ENCODE measurements around the gene DMRTA1.
"Not testable (repeated sequence)": the region's sequence is repeated elsewhere in the genome, so short reads cannot be mapped to it uniquely, and the experiment has no call there.

The DMRTA1 gene

GRCh38 chr9:22423566-22423965 is 23.1 kb upstream of the DMRTA1 start:
- no peak overlapping the region for H3K4me3 ChIP-seq (ENCODE audit: control insufficient read depth, low read depth, low read length)
- no peak for DNase-seq (ENCODE audit: low read depth)
- TF ChIP-seq, protein P1, sequence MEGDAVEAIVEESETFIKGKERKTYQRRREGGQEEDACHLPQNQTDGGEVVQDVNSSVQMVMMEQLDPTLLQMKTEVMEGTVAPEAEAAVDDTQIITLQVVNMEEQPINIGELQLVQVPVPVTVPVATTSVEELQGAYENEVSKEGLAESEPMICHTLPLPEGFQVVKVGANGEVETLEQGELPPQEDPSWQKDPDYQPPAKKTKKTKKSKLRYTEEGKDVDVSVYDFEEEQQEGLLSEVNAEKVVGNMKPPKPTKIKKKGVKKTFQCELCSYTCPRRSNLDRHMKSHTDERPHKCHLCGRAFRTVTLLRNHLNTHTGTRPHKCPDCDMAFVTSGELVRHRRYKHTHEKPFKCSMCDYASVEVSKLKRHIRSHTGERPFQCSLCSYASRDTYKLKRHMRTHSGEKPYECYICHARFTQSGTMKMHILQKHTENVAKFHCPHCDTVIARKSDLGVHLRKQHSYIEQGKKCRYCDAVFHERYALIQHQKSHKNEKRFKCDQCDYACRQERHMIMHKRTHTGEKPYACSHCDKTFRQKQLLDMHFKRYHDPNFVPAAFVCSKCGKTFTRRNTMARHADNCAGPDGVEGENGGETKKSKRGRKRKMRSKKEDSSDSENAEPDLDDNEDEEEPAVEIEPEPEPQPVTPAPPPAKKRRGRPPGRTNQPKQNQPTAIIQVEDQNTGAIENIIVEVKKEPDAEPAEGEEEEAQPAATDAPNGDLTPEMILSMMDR (conservative IDR thresholded peaks at IDR 0.05; ENCODE audit: control insufficient read depth, insufficient read depth, low read depth, low read length) = no peak

DNA sequence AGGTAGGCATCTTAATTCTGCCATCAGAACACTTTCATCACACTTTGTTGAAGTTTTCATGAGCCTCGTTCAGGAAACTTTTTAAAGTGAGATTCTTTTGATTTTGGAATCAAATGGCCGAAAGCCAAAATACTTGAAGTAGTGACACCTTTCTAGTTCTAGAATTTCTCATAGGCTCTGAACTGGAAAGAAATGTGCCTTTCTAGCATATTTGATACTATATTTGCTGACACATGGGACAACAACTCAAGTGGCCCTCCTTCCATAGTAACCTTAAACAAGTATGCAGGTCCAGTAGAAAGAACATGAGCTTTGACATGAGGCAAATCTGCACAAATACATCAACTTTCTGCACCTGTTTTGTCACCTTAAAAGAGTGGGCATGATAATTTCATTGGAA is 22.0 kb upstream of the DMRTA1 start:
- TF ChIP-seq, protein P1 (conservative IDR thresholded peaks at IDR 0.05; ENCODE audit: control insufficient read depth, insufficient read depth, low read depth, low read length) = no peak
- DNase-seq (ENCODE audit: low read depth) = no peak
- H3K4me3 ChIP-seq (ENCODE audit: control insufficient read depth, low read depth, low read length) = no peak overlapping the region

DNA sequence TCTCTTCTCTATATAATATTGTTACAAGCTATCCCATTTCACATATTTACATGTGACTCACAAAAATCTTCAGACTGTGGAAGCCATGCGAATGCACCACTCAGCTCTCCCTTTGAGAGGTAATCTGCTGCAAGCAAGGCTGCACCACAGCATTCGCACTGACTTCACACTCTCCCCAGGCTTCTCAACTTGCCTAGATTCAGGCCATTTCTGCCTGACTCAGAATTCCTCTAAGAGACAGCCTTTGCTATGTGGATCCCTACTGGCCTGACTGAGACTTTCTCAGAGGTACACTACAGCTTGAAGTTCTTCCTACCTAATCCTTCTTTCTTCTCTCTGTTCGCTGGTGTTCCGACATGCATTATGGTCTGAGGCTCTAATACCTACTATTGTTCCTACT is 21.1 kb upstream of the DMRTA1 start:
- TF ChIP-seq, protein P1 (conservative IDR thresholded peaks at IDR 0.05; ENCODE audit: control insufficient read depth, insufficient read depth, low read depth, low read length) = no peak
- H3K4me3 ChIP-seq (ENCODE audit: control insufficient read depth, low read depth, low read length) = no peak overlapping the region
- DNase-seq (ENCODE audit: low read depth) = no peak

DNA sequence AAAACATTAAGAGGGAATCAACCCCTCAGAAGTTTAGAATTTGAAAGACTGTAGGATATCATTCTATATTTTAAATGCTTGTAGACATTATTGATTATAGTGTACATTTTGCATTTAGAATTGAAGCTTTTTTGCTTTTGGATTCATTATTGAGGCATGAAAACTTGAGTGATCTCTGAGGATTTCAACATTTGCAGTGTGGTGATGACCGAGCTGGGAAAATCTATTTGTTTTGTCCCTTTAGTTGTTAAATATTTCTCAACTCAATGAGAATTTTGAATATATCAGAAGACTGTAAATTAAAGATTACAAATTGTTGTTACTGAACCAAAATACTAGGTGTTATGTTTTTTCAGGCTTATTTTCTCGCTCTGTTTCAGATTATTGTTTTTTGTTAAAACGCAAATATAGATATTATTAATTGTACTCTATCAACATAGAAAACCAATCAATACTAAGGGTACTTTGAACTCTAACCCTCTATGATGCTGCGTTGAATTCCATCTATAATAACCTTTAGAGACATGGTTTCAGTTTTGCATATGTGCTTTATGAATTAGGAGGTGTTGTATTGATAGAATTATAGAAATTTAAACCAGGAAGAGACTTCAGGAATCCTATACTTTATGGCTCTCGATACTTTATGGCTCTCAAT is 19.3 kb upstream of the DMRTA1 start:
- TF ChIP-seq, protein P1 (conservative IDR thresholded peaks at IDR 0.05; ENCODE audit: control insufficient read depth, insufficient read depth, low read depth, low read length) = no peak
- no peak overlapping the region for H3K4me3 ChIP-seq (ENCODE audit: control insufficient read depth, low read depth, low read length)
- no peak for DNase-seq (ENCODE audit: low read depth)

DNA sequence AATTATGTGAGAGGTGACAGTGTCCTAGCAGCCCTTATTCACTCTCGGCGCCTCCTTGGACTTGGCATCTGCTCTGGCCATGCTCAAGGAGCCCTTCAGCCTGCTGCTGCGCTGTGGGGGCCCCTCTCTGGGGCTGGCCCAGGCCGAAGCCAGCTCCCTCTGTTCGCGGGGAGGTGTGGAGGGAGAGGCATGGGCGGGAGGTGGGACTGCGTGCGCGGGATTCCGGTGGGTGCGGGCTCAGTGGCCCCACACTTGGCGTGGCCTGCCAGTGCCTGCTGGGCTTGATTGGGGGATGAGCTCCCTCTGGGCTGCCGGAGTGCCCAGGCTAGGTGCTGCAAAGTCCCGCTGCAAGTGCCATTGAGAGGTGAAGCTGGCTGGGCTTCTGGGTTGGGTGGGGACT is 12.9 kb upstream of the DMRTA1 start:
- DNase-seq (ENCODE audit: low read depth) = no peak
- H3K4me3 ChIP-seq (ENCODE audit: control insufficient read depth, low read depth, low read length) = no peak overlapping the region
- TF ChIP-seq, protein P1 (conservative IDR thresholded peaks at IDR 0.05; ENCODE audit: control insufficient read depth, insufficient read depth, low read depth, low read length) = no peak

GRCh38 chr9:22435252-22435651 is 11.4 kb upstream of the DMRTA1 start:
- not testable (repeated sequence) for DNase-seq (ENCODE audit: low read depth); H3K4me3 ChIP-seq (ENCODE audit: control insufficient read depth, low read depth, low read length)

GRCh38 chr9:22437461-22438067 is 9.1 kb upstream of the DMRTA1 start:
- not testable (repeated sequence) for DNase-seq (ENCODE audit: low read depth); H3K4me3 ChIP-seq (ENCODE audit: control insufficient read depth, low read depth, low read length)

DNA sequence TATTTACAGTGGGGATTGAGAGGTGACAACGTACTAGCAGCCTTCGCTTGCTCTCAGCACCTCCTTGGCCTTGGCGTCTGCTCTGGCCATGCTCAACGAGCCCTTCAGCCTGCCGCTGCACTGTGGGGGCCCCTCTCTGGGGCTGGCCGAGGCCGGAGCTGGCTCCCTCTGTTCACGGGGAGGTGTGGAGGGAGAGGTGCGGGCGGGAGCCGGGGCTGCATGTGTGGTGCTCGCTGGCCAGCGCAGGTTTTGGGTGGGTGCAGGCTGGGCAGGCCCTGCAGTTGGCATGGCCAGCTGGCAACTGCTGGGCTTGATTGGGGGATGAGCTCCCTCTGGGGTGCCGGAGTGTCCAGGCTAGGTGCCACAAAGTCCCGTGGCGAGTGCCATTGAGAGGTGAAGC is 5.8 kb upstream of the DMRTA1 start:
- no peak for DNase-seq (ENCODE audit: low read depth)
- no peak overlapping the region for H3K4me3 ChIP-seq (ENCODE audit: control insufficient read depth, low read depth, low read length)

More for the DNA sequence above, 5.8 kb upstream of the DMRTA1 start:
- TF ChIP-seq, protein P1 (conservative IDR thresholded peaks at IDR 0.05; ENCODE audit: control insufficient read depth, insufficient read depth, low read depth, low read length) = no peak

Data from fibroblast of mammary gland (primary cell).